Measurements from ENCODE around the gene HCAR3. TPM values are rescaled to one million over a fixed set of nuclear protein-coding genes. Genes with fewer than 3 reads are reported as not detected.
"Not testable (repeated sequence)": the region's sequence is repeated elsewhere in the genome, so short reads cannot be mapped to it uniquely, and the experiment has no call there.

Gene HCAR3
- 7.2 TPM for total RNA-seq
- long read RNA-seq, transcript HCAR3-201 (1 exons, 2,137 nt) = major isoform, 18 of 18 reads
- long read RNA-seq, partial matches to known transcripts = 0 of 18 reads
- long read RNA-seq, other reads (novel, unspliced or antisense) = 0 of 18 reads

DNA sequence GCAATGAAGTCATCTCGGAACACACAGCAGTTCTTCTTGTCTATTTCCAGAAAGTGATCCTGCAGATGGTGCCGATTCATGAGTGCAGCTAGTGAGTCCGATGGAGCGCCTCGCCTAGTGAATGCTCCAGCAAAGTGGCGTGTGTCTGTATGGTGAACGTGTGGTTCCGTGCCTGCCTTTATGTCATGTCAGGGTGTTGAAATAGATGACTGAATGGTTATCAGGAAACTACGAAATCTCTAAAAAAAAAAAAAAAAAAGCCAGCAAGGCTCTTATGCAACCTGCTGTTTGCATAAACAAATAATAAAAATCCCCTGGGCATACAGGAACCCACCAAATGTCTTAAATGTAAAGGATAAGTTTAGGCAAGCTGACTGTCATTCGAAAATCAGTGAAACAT lies at the start of gene HCAR3:
HCAR3 (minus strand) TSS at position 154 of the 400 bp plus-strand sequence; CDS start at position 80, 74 bp downstream.
- not testable (repeated sequence) for DNase-seq (ENCODE audit: low spot score)

GRCh38 chr12:122757568-122757967 lies 41.0 kb upstream of the HCAR3 start:
- DNase-seq (ENCODE audit: low spot score) = no peak

GRCh38 chr12:122754790-122755189 lies 38.2 kb upstream of the HCAR3 start:
- no peak for DNase-seq (ENCODE audit: low spot score)

DNA sequence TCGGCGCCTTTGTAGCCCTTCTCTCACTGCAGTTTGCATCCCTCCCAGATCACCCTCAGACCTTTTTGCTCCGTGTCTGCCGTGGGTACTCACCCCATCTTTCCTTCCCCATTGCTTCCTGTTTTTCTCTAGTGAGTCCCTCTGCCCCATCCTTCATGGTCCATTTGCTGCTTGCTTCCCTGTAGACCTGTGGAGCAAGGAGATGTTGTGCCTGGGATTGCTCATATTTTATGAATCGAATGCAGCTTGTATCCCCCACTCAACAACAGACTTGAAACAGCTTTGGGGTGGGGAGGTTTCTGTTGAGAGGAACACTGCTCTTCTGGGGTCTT lies 36.7 kb upstream of the HCAR3 start:
- no peak for DNase-seq (ENCODE audit: low spot score)

- DNase-seq (ENCODE audit: low spot score) = peak; percentile 100
These were observed 36.1 kb upstream of the HCAR3 start, which contains the start of gene DENR for GRCh38 chr12:122752464-122753318. TSS of gene DENR (plus strand) at chr12:122752824. CDS start at chr12:122753702, 878 bp downstream.

DNA sequence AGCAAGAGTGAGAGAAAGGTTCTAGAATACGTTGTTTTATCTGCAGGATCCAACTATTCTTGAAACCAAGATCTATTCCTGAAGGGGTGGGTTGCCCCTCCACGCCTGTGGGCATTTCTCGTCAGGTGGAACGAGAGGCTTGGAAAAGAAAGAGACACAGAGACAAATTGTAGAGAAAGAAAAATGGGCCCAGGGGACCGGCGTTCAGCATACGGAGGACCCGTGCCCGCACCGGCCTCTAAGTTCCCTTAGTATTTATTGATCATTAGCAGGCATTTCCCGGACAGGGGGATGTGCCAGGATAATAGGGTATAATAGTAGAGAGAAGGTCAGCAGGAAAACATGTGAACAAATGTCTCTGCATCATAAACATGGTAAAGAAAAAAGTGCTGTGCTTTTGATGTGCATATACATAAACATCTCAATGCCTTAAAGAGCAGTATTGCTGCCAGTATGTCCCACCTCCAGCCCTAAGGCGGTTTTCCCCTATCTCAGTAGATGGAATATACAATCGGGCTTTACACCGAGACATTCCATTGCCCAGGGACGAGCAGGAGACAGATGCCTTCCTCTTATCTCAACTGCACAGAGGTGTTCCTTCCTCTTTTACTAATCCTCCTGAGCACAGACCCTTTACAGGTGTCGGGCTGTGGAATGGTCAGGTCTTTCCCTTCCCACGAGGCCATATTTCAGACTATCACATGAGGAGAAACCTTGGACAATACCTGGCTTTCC lies 34.3 kb upstream of the HCAR3 start:
- DNase-seq (ENCODE audit: low spot score) = peak; percentile 41

GRCh38 chr12:122749569-122750332 lies 33.1 kb upstream of the HCAR3 start:
- no peak for DNase-seq (ENCODE audit: low spot score)

DNA sequence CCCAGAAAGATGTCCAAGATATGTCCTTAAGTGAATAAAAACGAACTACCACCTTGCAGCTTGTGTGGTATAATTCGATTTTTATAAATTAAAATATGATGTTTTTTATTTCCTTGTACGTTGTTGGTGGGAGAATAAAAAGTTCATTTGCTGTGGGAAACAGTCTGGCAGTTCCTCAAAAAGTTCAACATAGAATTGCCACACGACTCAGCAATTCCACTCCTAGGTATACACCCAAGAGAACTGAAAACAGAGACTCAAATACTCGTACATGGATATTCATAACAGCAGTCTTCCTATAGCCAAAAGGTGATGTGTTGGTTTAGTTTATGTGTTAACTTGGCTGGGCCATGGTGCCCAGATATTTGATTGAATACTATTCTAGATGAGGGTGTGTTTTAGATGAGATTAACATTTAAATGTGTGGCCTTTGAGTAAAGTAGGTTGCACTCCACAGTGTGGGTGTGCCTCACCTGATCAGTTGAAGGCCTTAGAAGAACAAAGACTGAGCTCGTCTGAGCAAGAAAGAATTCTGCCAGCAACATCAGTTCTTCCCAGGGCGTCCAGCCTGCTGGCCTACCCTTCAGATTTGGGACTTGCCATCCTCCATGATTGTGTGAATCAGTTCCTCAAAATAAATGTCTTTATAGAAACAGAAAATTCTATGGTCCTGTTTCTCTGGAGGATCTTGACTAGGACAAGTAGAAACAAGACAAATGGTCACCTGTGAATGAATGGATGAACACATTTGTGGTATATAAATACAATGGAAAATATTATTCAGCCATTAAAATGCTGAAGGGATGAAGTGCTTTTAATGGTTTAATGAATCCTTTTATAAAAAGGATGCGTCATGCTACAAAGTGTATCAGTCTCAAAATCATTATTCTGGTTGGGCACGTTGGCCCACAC lies 30.9 kb upstream of the HCAR3 start:
- DNase-seq (ENCODE audit: low spot score) = no peak

DNA sequence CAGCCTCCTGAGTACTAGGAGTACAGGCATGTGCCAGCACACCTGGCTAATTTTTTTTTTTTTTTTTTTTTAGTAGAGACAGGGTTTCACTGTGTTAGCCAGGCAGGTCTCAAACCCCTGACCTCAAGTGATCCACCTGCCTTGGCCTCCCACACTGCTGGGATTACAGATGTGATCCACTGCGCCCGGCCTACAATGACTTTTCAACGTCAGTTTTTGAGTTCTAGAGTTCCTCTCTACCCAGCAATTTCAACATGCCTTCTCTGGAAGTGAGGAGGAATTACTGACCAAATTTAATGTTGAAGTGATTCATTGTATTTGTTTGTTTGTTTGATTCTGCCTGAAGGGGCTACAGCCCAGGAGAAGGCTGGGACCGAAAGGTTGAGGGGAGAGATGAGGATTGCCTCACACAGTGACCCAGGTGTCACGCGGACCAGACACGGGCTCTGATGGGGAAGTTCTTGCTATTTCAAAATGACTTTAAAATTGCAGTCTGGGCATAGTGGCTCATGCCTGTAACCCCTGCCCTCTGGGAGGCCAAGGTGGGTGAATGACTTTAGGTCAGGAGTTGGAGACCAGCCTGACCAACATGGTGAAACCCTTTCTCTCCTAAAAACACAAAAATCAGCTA lies 27.4 kb upstream of the HCAR3 start:
- peak; percentile 85 for DNase-seq (ENCODE audit: low spot score)

DNA sequence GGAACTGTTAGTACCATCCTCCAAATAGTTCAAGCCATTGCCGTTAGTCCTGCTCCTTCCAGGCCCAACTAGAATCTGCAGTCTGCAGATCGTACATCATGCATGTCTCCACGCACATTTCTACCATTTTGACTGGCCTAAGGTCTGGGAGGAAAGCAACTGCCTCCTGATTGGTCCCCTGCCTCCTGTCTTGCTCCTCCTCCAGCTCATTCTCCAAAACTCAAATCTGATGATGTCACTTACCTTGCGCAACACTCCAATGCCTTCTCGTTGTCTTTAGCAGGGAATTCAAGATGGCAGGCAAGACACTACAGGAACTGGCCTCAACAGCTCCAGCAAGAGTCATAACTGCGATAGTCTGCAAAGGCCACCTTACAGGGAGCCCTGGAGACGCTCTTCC lies 23.7 kb upstream of the HCAR3 start:
- peak; percentile 11 for DNase-seq (ENCODE audit: low spot score)

- no peak for DNase-seq (ENCODE audit: low spot score)
These were observed 22.0 kb upstream of the HCAR3 start for GRCh38 chr12:122738571-122738970.

- DNase-seq (ENCODE audit: low spot score) = peak; percentile 43
These were observed 16.0 kb upstream of the HCAR3 start for GRCh38 chr12:122732611-122733010.

DNA sequence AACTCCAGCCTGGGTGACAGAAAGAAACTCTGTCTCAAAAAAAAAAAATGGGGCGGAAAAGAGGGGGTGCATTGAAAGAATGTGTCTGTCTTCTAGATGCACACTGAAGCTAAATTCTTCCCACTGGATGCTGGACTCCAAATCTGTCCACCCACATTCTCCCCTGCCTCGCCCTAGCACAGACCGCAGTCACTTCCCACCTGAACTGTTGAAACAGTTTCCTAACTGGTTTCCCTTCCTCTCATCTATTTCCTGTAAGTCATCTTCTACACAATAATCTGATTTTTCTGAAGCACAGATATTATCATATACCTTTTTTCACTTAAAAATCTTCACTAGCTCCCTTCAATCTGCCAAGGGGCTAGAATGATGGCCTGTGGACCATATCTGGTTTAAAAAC lies 15.6 kb upstream of the HCAR3 start:
- no peak for DNase-seq (ENCODE audit: low spot score)

DNA sequence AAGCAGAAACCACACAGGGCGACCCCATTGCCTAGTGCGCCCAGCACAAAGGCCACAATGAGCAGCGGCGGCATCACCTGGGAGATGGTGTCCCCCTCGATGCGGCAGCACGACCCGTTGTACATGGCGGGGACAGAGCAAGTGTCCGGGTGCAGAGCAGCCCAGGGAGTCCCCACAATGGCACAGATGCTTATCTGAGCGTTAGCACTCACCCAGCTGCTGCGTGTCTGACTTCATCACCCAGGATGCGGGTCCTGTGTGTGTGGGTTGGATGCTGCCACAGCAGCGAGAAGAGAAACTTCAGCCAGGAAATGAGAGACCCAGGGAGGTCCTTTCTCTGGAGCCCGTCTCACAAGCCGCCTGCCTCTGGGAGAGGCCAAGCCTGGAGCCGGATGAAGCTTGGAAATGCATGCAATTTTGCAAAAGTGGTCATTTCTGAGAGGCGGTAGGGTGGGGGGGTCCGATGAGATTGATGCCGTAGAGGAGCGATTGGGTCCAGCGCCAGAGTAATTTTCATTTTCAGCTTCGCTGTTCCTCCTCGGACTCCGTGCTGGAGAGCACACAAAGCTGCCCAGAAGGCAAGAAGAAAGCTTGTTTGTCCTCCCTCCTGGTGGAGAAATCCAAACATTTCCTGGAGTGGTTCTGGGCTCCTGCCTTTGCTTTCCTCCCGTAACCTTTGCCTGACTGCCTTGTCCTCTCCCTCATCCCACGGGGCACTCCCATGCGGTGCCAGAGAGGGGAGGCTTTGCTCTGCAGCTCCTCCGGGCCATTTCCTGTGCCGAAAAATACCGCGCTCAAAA lies 13.8 kb upstream of the HCAR3 start, which contains the start of gene HCAR1:
HCAR1 (minus strand) TSS at position 630 of the 800 bp plus-strand sequence; CDS start at position 125, 505 bp downstream.
- no peak for DNase-seq (ENCODE audit: low spot score)

DNA sequence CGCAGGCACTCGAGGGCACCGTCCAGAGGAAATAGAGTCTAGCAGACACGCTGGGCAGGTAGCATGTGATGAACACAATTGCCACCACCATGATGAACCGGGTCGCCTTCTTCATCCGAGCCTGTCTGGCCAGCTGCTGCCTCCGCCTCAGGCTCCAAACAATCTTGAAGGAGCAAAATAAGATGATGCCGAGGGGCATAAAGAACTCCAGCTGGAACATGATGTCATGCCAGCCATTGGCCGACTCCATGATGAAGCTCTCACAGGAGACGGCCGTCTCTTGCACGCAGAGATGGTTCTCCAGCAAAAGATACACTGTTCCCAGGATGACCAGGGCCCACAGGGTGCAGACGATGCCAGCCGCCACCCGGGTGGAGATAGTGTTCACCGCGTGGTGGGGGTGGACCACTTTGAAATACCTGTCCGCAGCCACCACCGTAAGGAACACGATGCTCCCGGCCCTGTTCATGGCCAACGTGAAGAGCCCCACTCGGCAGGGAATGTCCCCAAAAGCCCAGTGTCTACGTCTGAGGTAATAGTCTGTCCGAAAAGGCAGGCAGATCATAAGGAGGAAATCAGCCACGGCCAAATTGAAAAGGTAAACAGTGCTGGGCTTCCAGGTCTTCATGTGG lies 13.1 kb upstream of the HCAR3 start:
- peak; percentile 82 for DNase-seq (ENCODE audit: low spot score)

DNA sequence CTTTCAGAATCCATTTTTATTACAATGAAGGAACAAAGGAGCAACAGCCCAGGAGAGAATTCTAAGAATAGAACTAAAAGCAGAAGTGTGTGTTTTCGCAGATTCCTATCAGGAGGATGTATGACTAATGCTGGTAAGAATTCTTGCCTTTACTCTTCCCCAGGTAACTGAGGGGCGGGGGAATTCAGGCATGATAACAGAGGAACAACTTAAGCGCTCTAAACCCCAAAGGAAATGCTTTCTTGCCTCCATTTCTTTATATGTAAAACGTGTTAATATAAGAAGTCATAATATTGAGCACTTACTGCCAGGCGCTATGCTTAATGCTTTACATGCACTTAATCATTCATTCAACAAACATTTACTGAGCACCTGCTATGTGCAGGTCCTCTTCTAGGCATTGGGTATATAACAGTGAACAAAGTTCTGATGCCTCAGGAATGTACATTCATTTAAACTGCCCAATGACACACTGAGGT lies 9.5 kb upstream of the HCAR3 start:
- no peak for DNase-seq (ENCODE audit: low spot score)

DNA sequence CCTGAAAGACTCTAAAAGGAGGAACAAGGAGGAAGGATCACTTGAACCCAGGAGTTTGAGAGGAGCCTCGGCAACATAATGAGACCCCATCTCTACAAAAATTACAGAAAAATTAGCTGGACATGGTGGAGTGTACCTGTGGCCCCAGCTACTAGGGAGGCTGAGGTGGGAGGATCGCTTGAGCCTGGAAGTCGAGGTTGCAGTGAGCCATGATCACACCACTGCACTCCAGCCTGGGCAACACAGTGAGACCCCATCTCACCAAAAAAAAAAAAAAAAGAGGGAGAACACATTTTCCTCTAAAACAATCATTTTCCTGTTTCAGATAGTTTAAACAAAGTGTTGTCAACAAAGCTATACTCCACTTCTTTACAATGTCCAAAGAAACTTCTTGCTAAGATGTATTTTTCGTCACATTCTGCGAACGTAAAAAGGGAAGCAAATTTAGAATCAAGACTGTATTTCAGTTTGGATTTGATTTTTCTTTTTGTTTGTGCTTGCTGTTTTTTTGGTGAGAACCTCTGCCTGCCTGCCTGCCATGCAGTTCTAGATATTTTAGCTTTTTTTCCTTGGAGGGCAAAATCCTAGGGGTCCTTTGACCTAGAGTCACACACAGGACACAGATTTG lies 9.0 kb upstream of the HCAR3 start:
- no peak for DNase-seq (ENCODE audit: low spot score)
